Kidney epithelial cell (primary cell): ENCODE results near the gene ANKLE2. TPM values are rescaled to one million over a fixed set of nuclear protein-coding genes. Genes with fewer than 3 reads are reported as not detected.

Experiments used
- DNase-seq: peaks from one replicate; pipeline ENCODE4 v3.0.0-alpha.2; 2010; ENCODE audit warnings: low read depth
- H3K27me3 ChIP-seq: 2 replicates; pipeline ENCODE4 v1.6.0; 2011; ENCODE audit warnings: low read length; ENCODE audit not compliant: control insufficient read depth, insufficient read depth
- H3K36me3 ChIP-seq: 2 replicates; pipeline ENCODE4 v1.5.1; 2011; ENCODE audit warnings: low read length; ENCODE audit not compliant: control insufficient read depth, insufficient read depth
- H3K4me3 ChIP-seq: 2 replicates; pipeline ENCODE4 v1.5.1; 2011; ENCODE audit warnings: low read depth, mild to moderate bottlenecking, control low read depth, low read length
- total RNA-seq: library from RNA; depleted of rRNA; stranded (reverse); fragments of >200 nt; gene quantifications from 2 replicates; pipeline ENCODE4 v1.2.3, GENCODE V29; 2015
- TF ChIP-seq, protein P1 (sequence below): IDR thresholded peaks from 2 replicates; pipeline ENCODE4 v1.5.1; 2011; ENCODE audit warnings: mild to moderate bottlenecking, moderate library complexity, low read length, control low read depth, inconsistent platforms; ENCODE audit not compliant: insufficient read depth, poor library complexity, severe bottlenecking

The ANKLE2 gene
- total RNA-seq, 1 donor from 2014 or later = 115 TPM

GRCh38 chr12:132729541-132730320 lies 31.9 kb downstream of the ANKLE2 start:
- TF ChIP-seq, protein P1, sequence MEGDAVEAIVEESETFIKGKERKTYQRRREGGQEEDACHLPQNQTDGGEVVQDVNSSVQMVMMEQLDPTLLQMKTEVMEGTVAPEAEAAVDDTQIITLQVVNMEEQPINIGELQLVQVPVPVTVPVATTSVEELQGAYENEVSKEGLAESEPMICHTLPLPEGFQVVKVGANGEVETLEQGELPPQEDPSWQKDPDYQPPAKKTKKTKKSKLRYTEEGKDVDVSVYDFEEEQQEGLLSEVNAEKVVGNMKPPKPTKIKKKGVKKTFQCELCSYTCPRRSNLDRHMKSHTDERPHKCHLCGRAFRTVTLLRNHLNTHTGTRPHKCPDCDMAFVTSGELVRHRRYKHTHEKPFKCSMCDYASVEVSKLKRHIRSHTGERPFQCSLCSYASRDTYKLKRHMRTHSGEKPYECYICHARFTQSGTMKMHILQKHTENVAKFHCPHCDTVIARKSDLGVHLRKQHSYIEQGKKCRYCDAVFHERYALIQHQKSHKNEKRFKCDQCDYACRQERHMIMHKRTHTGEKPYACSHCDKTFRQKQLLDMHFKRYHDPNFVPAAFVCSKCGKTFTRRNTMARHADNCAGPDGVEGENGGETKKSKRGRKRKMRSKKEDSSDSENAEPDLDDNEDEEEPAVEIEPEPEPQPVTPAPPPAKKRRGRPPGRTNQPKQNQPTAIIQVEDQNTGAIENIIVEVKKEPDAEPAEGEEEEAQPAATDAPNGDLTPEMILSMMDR = no peak
- H3K4me3 ChIP-seq = no peak overlapping the region
- H3K27me3 ChIP-seq = no peaks in the 10 kb centered on the region
- no peak for DNase-seq
- H3K36me3 ChIP-seq = peaks cover 4% of the 10 kb centered on the region

- DNase-seq = no peak
- peaks cover 4% of the 10 kb centered on the region for H3K36me3 ChIP-seq
- TF ChIP-seq, protein P1 = no peak
Observed at GRCh38 chr12:132728502-132728901, 33.1 kb downstream of the ANKLE2 start.

GRCh38 chr12:132727091-132727794 lies 34.4 kb downstream of the ANKLE2 start:
- Histone ChIP-seq H3K27me3 (no peaks in the 10 kb centered on the region), H3K4me3 (no peak overlapping the region), H3K36me3 (peaks cover 4% of the 10 kb centered on the region)
- TF ChIP-seq, protein P1 = no peak
- DNase-seq = no peak

More at GRCh38 chr12:132728502-132728901, 33.1 kb downstream of the ANKLE2 start:
- Histone ChIP-seq H3K4me3 (no peak overlapping the region), H3K27me3 (no peaks in the 10 kb centered on the region)

DNA sequence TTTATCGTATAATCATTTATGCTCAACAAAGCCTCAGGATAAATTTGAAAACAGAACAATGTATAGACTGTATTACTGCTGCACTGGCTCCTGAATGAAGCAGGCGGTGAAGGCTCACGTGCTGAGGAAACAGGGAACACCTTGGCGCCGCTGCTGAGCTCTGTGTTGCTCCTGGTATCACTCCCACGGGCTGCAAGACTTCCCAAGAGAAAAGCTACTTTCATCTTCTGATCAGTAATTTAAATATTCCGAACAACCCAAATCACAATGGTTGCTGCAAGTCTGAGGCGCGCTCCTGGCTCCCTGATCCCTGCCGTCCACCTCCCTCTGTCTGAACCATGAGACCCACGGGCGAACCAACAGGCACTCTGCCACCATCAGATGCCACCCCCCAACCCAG lies 35.2 kb downstream of the ANKLE2 start:
- H3K36me3 ChIP-seq = peaks cover 4% of the 10 kb centered on the region
- TF ChIP-seq, protein P1 = no peak
- DNase-seq = no peak

DNA sequence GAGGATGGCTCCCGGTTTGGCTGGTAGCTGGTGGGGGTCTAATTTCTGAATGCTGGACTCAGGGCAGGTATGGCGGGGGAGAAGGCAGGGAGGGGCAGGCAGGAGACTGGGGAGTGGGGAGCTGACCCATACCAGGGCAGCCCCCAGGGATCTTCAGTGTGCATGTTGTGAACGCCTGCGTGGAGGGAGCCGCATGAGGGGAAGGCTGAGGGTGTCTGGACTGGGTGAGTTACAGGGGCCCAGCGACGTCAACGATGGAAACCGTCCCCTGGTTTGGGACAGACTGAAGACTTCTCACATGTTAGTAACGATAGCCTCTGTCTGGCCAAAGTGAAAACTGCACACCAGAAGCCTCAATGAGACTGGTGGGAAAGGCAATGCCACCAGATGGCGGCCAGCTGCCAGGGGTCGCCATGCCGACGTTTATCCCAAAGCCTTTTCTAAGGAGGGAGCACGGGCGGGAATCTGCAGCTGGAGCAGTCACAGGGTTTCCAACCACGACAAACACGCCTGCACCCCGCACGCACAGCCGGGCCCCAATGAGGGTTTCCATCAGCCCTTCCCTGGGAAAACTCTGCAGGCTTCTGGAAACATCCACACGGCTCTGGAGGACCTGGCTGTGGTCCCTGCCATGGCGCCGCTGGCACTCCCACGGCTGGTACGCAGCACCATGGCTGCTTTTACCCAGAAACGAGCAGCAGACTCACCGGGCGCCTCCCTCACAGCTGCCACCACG lies 37.0 kb downstream of the ANKLE2 start:
- peaks cover under 1% of the 10 kb centered on the region for H3K36me3 ChIP-seq
- H3K27me3 ChIP-seq = no peaks in the 10 kb centered on the region
- no peak overlapping the region for H3K4me3 ChIP-seq
- no peak for DNase-seq
- TF ChIP-seq, protein P1 = no peak

More for the DNA sequence above, 35.2 kb downstream of the ANKLE2 start:
- Histone ChIP-seq H3K4me3 (no peak overlapping the region), H3K27me3 (no peaks in the 10 kb centered on the region)
